CD4-positive, alpha-beta T cell (primary cell): ENCODE data around the gene SUPT5H. TPM values are rescaled to one million over a fixed set of nuclear protein-coding genes. Genes with fewer than 3 reads are reported as not detected.
A peak's percentile ranks its signal among the peaks of the same experiment; 100 is the strongest.

Source experiments
- ATAC-seq: fragments of 200-7000 bp; cut with Tn5 transposase; one replicate; pipeline ENCODE4 v1.10.0; 2022; ENCODE audit warnings: mild to moderate bottlenecking; ENCODE audit not compliant: poor library complexity
- CTCF ChIA-PET: fragments of 350-600 bp; sonication (Branson Sonifier 250); formaldehyde crosslinking; loops from one replicate; lab custom pipeline; 2021; ENCODE audit warnings: antibody characterized with exemption, inconsistent platforms; lab: Charles Lee
- POLR2A ChIA-PET: fragments of 350-600 bp; sonication (Branson Sonifier 250); formaldehyde crosslinking; loops from one replicate; lab custom pipeline; 2021; ENCODE audit warnings: antibody characterized with exemption, inconsistent platforms; lab: Charles Lee
- DNase-seq, 14 experiments: peaks; one replicate each; pipeline ENCODE4 v3.0.0-alpha.2; 2013 to 2020; ENCODE audit warnings: mixed read lengths in 2 of 14
- H3K27ac ChIP-seq, 2 donors: one replicate each; pipeline versions ENCODE4 v1.5.1 to v1.7.0; 2013; ENCODE audit warnings: low read length in 2 of 2, low read depth in 1 of 2, mild to moderate bottlenecking in 1 of 2
- H3K27me3 ChIP-seq, 2 experiments: 1 replicate in 1 of 2; 2 replicates in 1 of 2; pipeline versions ENCODE4 v1.6.1 to v1.7.0; 2013; ENCODE audit warnings: low read length in 2 of 2, control low read depth in 1 of 2, mild to moderate bottlenecking in 1 of 2, moderate library complexity in 1 of 2; ENCODE audit not compliant: insufficient read depth in 2 of 2, control insufficient read depth in 1 of 2
- H3K36me3 ChIP-seq: one replicate; pipeline ENCODE4 v1.6.1; 2013; ENCODE audit warnings: low read length, control low read depth; ENCODE audit not compliant: insufficient read depth
- H3K4me1 ChIP-seq: one replicate; pipeline ENCODE4 v1.6.1; 2013; ENCODE audit warnings: low read length, control low read depth; ENCODE audit not compliant: insufficient read depth
- H3K4me3 ChIP-seq: one replicate; pipeline ENCODE4 v1.5.1; 2013; ENCODE audit warnings: mild to moderate bottlenecking, low read length, moderate library complexity
- H3K9me3 ChIP-seq, 2 experiments: 1 replicate in 1 of 2; 2 replicates in 1 of 2; pipeline versions ENCODE4 v1.6.1 to v1.7.0; 2013; ENCODE audit warnings: low read length in 2 of 2, mild to moderate bottlenecking in 2 of 2, control low read depth in 1 of 2, moderate library complexity in 1 of 2; ENCODE audit not compliant: control insufficient read depth in 1 of 2, insufficient read depth in 1 of 2
- H3K27ac Mint-ChIP-seq: one replicate; pipeline ENCODE4 v1.8.0; 2020; ENCODE audit warnings: mixed read lengths
- H3K27me3 Mint-ChIP-seq: one replicate; pipeline ENCODE4 v1.8.0; 2021; ENCODE audit warnings: mixed read lengths
- H3K36me3 Mint-ChIP-seq: one replicate; pipeline ENCODE4 v1.8.0; 2021; ENCODE audit warnings: low read depth, mixed read lengths
- H3K4me1 Mint-ChIP-seq: one replicate; pipeline ENCODE4 v1.8.0; 2021; ENCODE audit warnings: low read depth, mixed read lengths
- H3K4me3 Mint-ChIP-seq: one replicate; pipeline ENCODE4 v1.8.0; 2020; ENCODE audit warnings: mild to moderate bottlenecking, mixed read lengths
- H3K9me3 Mint-ChIP-seq: one replicate; pipeline ENCODE4 v1.8.0; 2020; ENCODE audit warnings: mixed read lengths
- CTCF ChIP-seq: fragments of 200-600 bp; IDR thresholded peaks from one replicate; pipeline ENCODE4 v1.8.0; 2022; ENCODE audit warnings: antibody characterized with exemption, mild to moderate bottlenecking
- intact Hi-C, 2 experiments: fragments of 100-400 bp; cut with DNase I in 1 of 2; cut with micrococcal nuclease in 1 of 2; formaldehyde crosslinking; loops; one replicate each; pipeline versions ENCODE4 v1.15.1 to v1.9.0; 2023 to 2025; cut with DNase I, micrococcal nuclease
- total RNA-seq, 174 experiments: library from RNA in 2 of 174; stranded (reverse) in 2 of 174; gene quantifications; one replicate each; pipeline ENCODE4 v1.2.3 and lab custom pipeline; 2021 to 2026

Gene SUPT5H
- total RNA-seq, 2 experiments from 2014 or later: 322 to 333 TPM

- Mint-ChIP-seq H3K9me3 (no peaks in the 10 kb centered on the region), H3K27ac (peak overlapping the region; percentile 73), H3K36me3 (peaks cover 46% of the 10 kb centered on the region), H3K4me1 (peaks cover 31% of the 10 kb centered on the region), H3K27me3 (no peaks in the 10 kb centered on the region), H3K4me3 (peak overlapping the region; percentile 92)
- ChIA-PET CTCF (interaction anchor here (1.0 kb wide), 3 partner anchors 23 to 52 kb away, joined by 3 to 6 read pairs (median 4); partner anchors contain the start of gene EID2B), POLR2A (interaction anchor here (0.6 to 2.6 kb wide), 13 partner anchors 10 to 985 kb away, joined by 3 to 31 read pairs (median 5); partner anchors contain the start of genes BLVRB, EID2B, MED29 and PAF1)
- no peaks in the 10 kb centered on the region for H3K9me3 ChIP-seq
- ATAC-seq (no peak), DNase-seq (no peak)
- intact Hi-C loops: loop anchor here (1.0 to 5.0 kb wide), 3 partner anchors 33 to 43 kb away; partner anchors contain the start of gene SUPT5H (in 2 of the 2)
- no peak for TF ChIP-seq CTCF
- H3K4me3 ChIP-seq: peak overlapping the region; percentile 99
- no peaks in the 10 kb centered on the region for H3K27me3 ChIP-seq
- H3K4me1 ChIP-seq: peaks cover 23% of the 10 kb centered on the region
- H3K36me3 ChIP-seq: peaks cover 31% of the 10 kb centered on the region
- H3K27ac ChIP-seq: peak overlapping the region in 1 of 2 donors; percentile 48
Measured at GRCh38 chr19:39479916-39480315, 34.5 kb downstream of the SUPT5H start.

- Mint-ChIP-seq H3K9me3 (no peaks in the 10 kb centered on the region), H3K27ac (peak within 1 kb of the TSS; percentile 73), H3K36me3 (peaks cover 46% of the 10 kb centered on the region), H3K27me3 (no peaks in the 10 kb centered on the region), H3K4me3 (peak within 1 kb of the TSS; percentile 92), H3K4me1 (peaks cover 31% of the 10 kb centered on the region)
- no peak for TF ChIP-seq CTCF
- peaks cover 33% of the 10 kb centered on the region for H3K36me3 ChIP-seq
- ATAC-seq (peak; percentile 97), DNase-seq (peak; percentile 94 to 99 (median 97))
- POLR2A ChIA-PET: interaction anchor here (0.6 to 2.6 kb wide), 14 partner anchors 9 to 985 kb away, joined by 3 to 31 read pairs (median 4); partner anchors contain the start of genes BLVRB, EID2B, EIF3K and MED29
- H3K4me1 ChIP-seq: peaks cover 23% of the 10 kb centered on the region
- H3K9me3 ChIP-seq: no peaks in the 10 kb centered on the region
- CTCF ChIA-PET: interaction anchor here (0.5 to 1.0 kb wide), 5 partner anchors 22 to 1134 kb away, joined by 3 to 6 read pairs (median 3); partner anchors contain the start of gene EID2B
- no peaks in the 10 kb centered on the region for H3K27me3 ChIP-seq
- intact Hi-C loops: loop anchor here (1.0 to 5.0 kb wide), 3 partner anchors 33 to 44 kb away; partner anchors contain the start of gene SUPT5H (in 2 of the 2)
- H3K4me3 ChIP-seq: peak within 1 kb of the TSS; percentile 99
- peak within 1 kb of the TSS; percentile 62 to 70 for H3K27ac ChIP-seq
Measured at GRCh38 chr19:39480337-39481228, 35.2 kb downstream of the SUPT5H start, which contains the start of gene TIMM50. Gene TIMM50, plus strand, starts transcription at chr19:39480838. Its CDS starts 16 bp downstream, at chr19:39480854.

- H3K36me3 Mint-ChIP-seq: peaks cover 46% of the 10 kb centered on the region
- Histone ChIP-seq H3K4me3 (peak overlapping the region; percentile 99), H3K4me1 (peaks cover 23% of the 10 kb centered on the region), H3K36me3 (peaks cover 33% of the 10 kb centered on the region), H3K9me3 (no peaks in the 10 kb centered on the region), H3K27me3 (no peaks in the 10 kb centered on the region), H3K27ac (peak overlapping the region in 1 of 2 donors; percentile 70)
- no peak for TF ChIP-seq CTCF
- no peaks in the 10 kb centered on the region for H3K27me3 Mint-ChIP-seq
- ChIA-PET CTCF (interaction anchor here (0.5 to 1.0 kb wide), 5 partner anchors 21 to 1133 kb away, joined by 3 to 6 read pairs (median 3); partner anchors contain the start of gene EID2B), POLR2A (interaction anchor here (0.9 to 2.6 kb wide), 11 partner anchors 9 to 862 kb away, joined by 3 to 31 read pairs (median 5); partner anchors contain the start of genes EID2B, EIF3K, MED29 and PAF1)
- peak overlapping the region; percentile 73 for H3K27ac Mint-ChIP-seq
- no peaks in the 10 kb centered on the region for H3K9me3 Mint-ChIP-seq
- H3K4me3 Mint-ChIP-seq: peak overlapping the region; percentile 92
- peaks cover 31% of the 10 kb centered on the region for H3K4me1 Mint-ChIP-seq
- ATAC-seq: no peak
- intact Hi-C loops: loop anchor here (2.0 to 5.0 kb wide), 2 partner anchors 34 to 44 kb away; partner anchors contain the start of gene SUPT5H (in 1 of the 2)
- DNase-seq: no peak
Measured at GRCh38 chr19:39481229-39481545, 35.8 kb downstream of the SUPT5H start.
